PC-3 (cell line): Measurements from ENCODE around the gene ANKRD22. TPM values are rescaled to one million over a fixed set of nuclear protein-coding genes. Genes with fewer than 3 reads are reported as not detected.

ENCODE experiments used
- ATAC-seq: fragments of 200-7000 bp; cut with Tn5 transposase; 2 replicates; pipeline ENCODE4 v1.9.1; 2020; ENCODE audit warnings: mild to moderate bottlenecking, moderate library complexity
- BruUV-seq: library from RNA; stranded (reverse); fragments of 400-500 nt; replicated peaks from 2 replicates; lab custom pipeline; 2021; lab: Mats Ljungman, UMichigan
- CTCF ChIA-PET: fragments of 300-600 bp; sonication (Branson Sonifier 250); formaldehyde crosslinking; loops from one replicate; lab custom pipeline; 2022; ENCODE audit warnings: antibody characterized with exemption; lab: Charles Lee
- POLR2A ChIA-PET: fragments of 300-600 bp; sonication (Branson Sonifier 250); formaldehyde crosslinking; loops from one replicate; lab custom pipeline; 2022; ENCODE audit warnings: antibody characterized with exemption; ENCODE audit not compliant: unreplicated experiment; lab: Charles Lee
- DNase-seq: peaks from one replicate; pipeline ENCODE4 v3.0.0-alpha.2; 2015
- H2AFZ ChIP-seq: fragments of 300-600 bp; sonication (generic); 2 replicates; pipeline ENCODE4 v1.6.0; 2016; ENCODE audit warnings: antibody characterized with exemption, low read length
- H3F3A ChIP-seq: fragments of 300-600 bp; sonication (generic); one replicate; pipeline ENCODE4 v1.6.0; 2017; ENCODE audit warnings: antibody characterized with exemption, low read length, control low read depth, mild to moderate bottlenecking; ENCODE audit not compliant: unreplicated experiment
- H3K27ac ChIP-seq: fragments of 300-600 bp; sonication (generic); 2 replicates; pipeline ENCODE4 v1.5.1; 2016; ENCODE audit warnings: mild to moderate bottlenecking, low read length
- H3K27me3 ChIP-seq: fragments of 300-600 bp; sonication (generic); 2 replicates; pipeline ENCODE4 v1.6.1; 2016; ENCODE audit warnings: low read length, mixed read lengths
- H3K36me3 ChIP-seq: fragments of 300-600 bp; sonication (generic); 2 replicates; pipeline ENCODE4 v1.6.1; 2016; ENCODE audit warnings: low read depth, mixed run types, low read length, mixed read lengths
- H3K4me1 ChIP-seq: fragments of 300-600 bp; sonication (generic); 2 replicates; pipeline ENCODE4 v1.5.1; 2016; ENCODE audit warnings: low read length; ENCODE audit not compliant: insufficient read depth
- H3K4me2 ChIP-seq: fragments of 300-600 bp; sonication (generic); 2 replicates; pipeline ENCODE4 v1.6.0; 2016; ENCODE audit warnings: low read length
- H3K4me3 ChIP-seq: fragments of 300-600 bp; sonication (generic); 2 replicates; pipeline ENCODE4 v1.5.1; 2016; ENCODE audit warnings: mild to moderate bottlenecking, low read length, mixed read lengths
- H3K79me2 ChIP-seq: fragments of 300-600 bp; sonication (generic); 2 replicates; pipeline ENCODE4 v1.6.1; 2017; ENCODE audit warnings: low read length, mixed read lengths
- H3K9ac ChIP-seq: fragments of 300-600 bp; sonication (generic); 2 replicates; pipeline ENCODE4 v1.6.0; 2016; ENCODE audit warnings: mild to moderate bottlenecking, low read length
- H3K9me2 ChIP-seq: fragments of 300-600 bp; sonication (generic); replicated peaks from 2 replicates; pipeline ENCODE4 v1.6.1; 2016; ENCODE audit warnings: mixed run types, low read length, mixed read lengths
- H3K9me3 ChIP-seq: fragments of 300-600 bp; sonication (generic); 2 replicates; pipeline ENCODE4 v1.6.1; 2016; ENCODE audit warnings: low read length, mixed read lengths
- H4K20me1 ChIP-seq: fragments of 300-600 bp; sonication (generic); 2 replicates; pipeline ENCODE4 v1.6.1; 2016; ENCODE audit warnings: low read length, mixed read lengths
- CTCF ChIP-seq: fragments of 300-600 bp; sonication (generic); conservative IDR thresholded peaks from 2 replicates; pipeline ENCODE4 v1.5.1; 2017; ENCODE audit warnings: antibody characterized with exemption, low read depth, mild to moderate bottlenecking, low read length
- EZH2 ChIP-seq: fragments of 300-600 bp; sonication (generic); IDR thresholded peaks from one replicate; pipeline ENCODE4 v1.6.1; 2017; ENCODE audit warnings: antibody characterized with exemption, mild to moderate bottlenecking, low read length; ENCODE audit not compliant: unreplicated experiment
- EZH2phosphoT487 ChIP-seq: fragments of 300-600 bp; sonication (generic); IDR thresholded peaks from 2 replicates; pipeline ENCODE4 v1.6.1; 2018; ENCODE audit warnings: mild to moderate bottlenecking, antibody characterized with exemption, low read length, borderline replicate concordance
- intact Hi-C: fragments of 100-400 bp; cut with micrococcal nuclease; formaldehyde crosslinking; loops from 2 replicates; pipeline ENCODE4 v1.9.0; 2023
- total RNA-seq: library from RNA; depleted of rRNA; stranded (reverse); fragments of >200 nt; gene quantifications from 2 replicates; pipeline ENCODE4 v1.2.3, GENCODE V29; 2014

Gene ANKRD22
- total RNA-seq, 1 experiment from 2014 or later = 5.0 TPM

- Histone ChIP-seq H3F3A (no peaks in the 10 kb centered on the region), H3K9me2 (no peaks in the 10 kb centered on the region), H3K4me1 (no peaks in the 10 kb centered on the region), H3K79me2 (no peaks in the 10 kb centered on the region), H3K4me2 (no peak overlapping the region), H3K9ac (no peak overlapping the region), H3K9me3 (no peaks in the 10 kb centered on the region), H3K4me3 (no peak overlapping the region), H3K36me3 (no peaks in the 10 kb centered on the region), H3K27ac (no peak overlapping the region), H2AFZ (no peak overlapping the region), H4K20me1 (no peaks in the 10 kb centered on the region), H3K27me3 (no peaks in the 10 kb centered on the region)
- no peak for DNase-seq
- CTCF ChIA-PET = no interaction called here
- no peak for ATAC-seq
- no TSS peak for BruUV-seq
- no peak for TF ChIP-seq EZH2phosphoT487
- TF ChIP-seq CTCF = no peak
- TF ChIP-seq EZH2 = no peak
- POLR2A ChIA-PET = no interaction called here
- intact Hi-C loops = no loop called here
Observed at GRCh38 chr10:88832376-88832775, 19.3 kb downstream of the ANKRD22 start.

GRCh38 chr10:88831709-88832108 lies 19.9 kb downstream of the ANKRD22 start:
- no peaks in the 10 kb centered on the region for H3K4me1 ChIP-seq
- H3K4me3 ChIP-seq = no peak overlapping the region
- no peaks in the 10 kb centered on the region for H3K27me3 ChIP-seq
- CTCF ChIA-PET = no interaction called here
- no peak overlapping the region for H2AFZ ChIP-seq
- no peaks in the 10 kb centered on the region for H3K79me2 ChIP-seq
- BruUV-seq = no TSS peak
- H4K20me1 ChIP-seq = no peaks in the 10 kb centered on the region
- intact Hi-C loops = no loop called here
- H3K36me3 ChIP-seq = no peaks in the 10 kb centered on the region
- no peaks in the 10 kb centered on the region for H3K9me3 ChIP-seq
- no peak overlapping the region for H3K9ac ChIP-seq
- H3K4me2 ChIP-seq = no peak overlapping the region
- no peaks in the 10 kb centered on the region for H3F3A ChIP-seq
- TF ChIP-seq EZH2 (no peak), EZH2phosphoT487 (no peak), CTCF (no peak)
- no peak for DNase-seq
- no peaks in the 10 kb centered on the region for H3K9me2 ChIP-seq
- ATAC-seq = no peak
- POLR2A ChIA-PET = no interaction called here
- H3K27ac ChIP-seq = no peak overlapping the region

GRCh38 chr10:88830643-88831268 lies 20.9 kb downstream of the ANKRD22 start:
- H2AFZ ChIP-seq = no peak overlapping the region
- H3K79me2 ChIP-seq = no peaks in the 10 kb centered on the region
- DNase-seq (no peak), ATAC-seq (no peak)
- no peaks in the 10 kb centered on the region for H3F3A ChIP-seq
- ChIA-PET CTCF (no interaction called here), POLR2A (no interaction called here)
- H4K20me1 ChIP-seq = no peaks in the 10 kb centered on the region
- intact Hi-C loops = no loop called here
- H3K9me2 ChIP-seq = no peaks in the 10 kb centered on the region
- H3K9me3 ChIP-seq = no peaks in the 10 kb centered on the region
- no peak for TF ChIP-seq EZH2
- TF ChIP-seq EZH2phosphoT487 = no peak
- no peak for TF ChIP-seq CTCF
- H3K36me3 ChIP-seq = no peaks in the 10 kb centered on the region
- no peaks in the 10 kb centered on the region for H3K27me3 ChIP-seq
- H3K4me1 ChIP-seq = no peaks in the 10 kb centered on the region
- H3K4me3 ChIP-seq = no peak overlapping the region
- no peak overlapping the region for H3K4me2 ChIP-seq
- H3K9ac ChIP-seq = no peak overlapping the region
- no peak overlapping the region for H3K27ac ChIP-seq
- no TSS peak for BruUV-seq
